Measurements from ENCODE around the gene C14orf39. TPM values are rescaled to one million over a fixed set of nuclear protein-coding genes. Genes with fewer than 3 reads are reported as not detected.

The C14orf39 gene
- total RNA-seq, 1 experiment from 2014 or later, result not detected

DNA sequence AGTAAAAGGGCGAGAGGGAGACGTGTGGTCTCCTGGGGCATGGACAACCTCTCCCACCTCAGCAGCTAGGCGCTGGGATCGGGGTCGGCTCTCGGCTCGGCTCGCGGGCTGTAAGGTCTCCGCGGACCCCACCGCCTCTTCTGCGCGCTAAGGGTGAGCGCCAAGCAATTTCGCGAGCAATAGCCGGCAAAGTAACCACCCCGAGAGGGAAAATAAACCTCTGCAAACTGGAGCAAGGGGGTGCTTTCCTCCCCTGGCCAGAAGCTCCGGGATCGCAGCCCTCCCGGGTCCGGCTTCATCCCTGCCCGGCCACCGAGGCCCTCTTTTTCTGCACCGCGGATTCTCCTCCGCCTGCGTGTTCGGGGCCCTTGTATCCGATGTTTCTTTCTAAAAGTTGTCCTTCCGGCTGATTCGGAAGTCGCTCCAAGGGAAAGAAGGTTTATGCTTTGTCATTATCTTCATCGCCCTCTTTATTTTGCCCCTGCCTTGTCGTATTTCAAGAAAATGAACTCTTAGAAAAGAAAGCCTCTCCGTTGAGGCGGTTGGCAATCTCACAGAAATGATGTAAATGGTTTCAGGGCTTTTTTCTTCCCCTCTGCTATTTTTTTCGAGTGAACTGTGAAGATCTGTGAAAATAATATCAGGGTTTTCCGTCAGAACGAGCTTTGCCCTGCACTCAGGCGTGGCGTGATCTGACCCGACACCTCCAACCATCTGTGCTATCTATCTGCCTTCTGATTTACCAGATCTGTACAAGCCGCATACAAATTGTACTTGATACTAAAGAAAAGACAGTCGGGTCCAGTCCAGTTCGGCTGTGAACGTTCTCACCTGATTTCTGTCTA, 21.3 kb upstream of the C14orf39 start:
- no peaks in the 10 kb centered on the region for H3K9me3 Mint-ChIP-seq (ENCODE audit: unreplicated experiment)
- ChIA-PET POLR2A (no interaction called here), CTCF (no interaction called here)
- TF ChIP-seq CTCF (IDR thresholded peaks at IDR 0.05; ENCODE audit: insufficient read depth in 1 of 2, low read depth in 1 of 2, low read length in 1 of 2, severe bottlenecking in 1 of 2, unreplicated experiment in 1 of 2), result no peak
- no peaks in the 10 kb centered on the region for H3K36me3 Mint-ChIP-seq (ENCODE audit: insufficient read depth, unreplicated experiment)
- no peaks in the 10 kb centered on the region; the same call in 1 of the 2 replicates for H3K27me3 ChIP-seq (replicated peaks; ENCODE audit: control insufficient read depth, insufficient read depth, low read length)
- H3K27me3 Mint-ChIP-seq (ENCODE audit: insufficient read depth, unreplicated experiment), result peaks cover 7% of the 10 kb centered on the region
- H3K27ac Mint-ChIP-seq (ENCODE audit: unreplicated experiment), result no peak overlapping the region
- no TSS peak for BruUV-seq (replicated peaks)
- intact Hi-C loops (cut with micrococcal nuclease; ENCODE audit: unreplicated experiment), result no loop called here
- no peaks in the 10 kb centered on the region for H3K9me3 ChIP-seq
- H3K4me3 ChIP-seq (ENCODE audit: low read depth, low read length), result no peak overlapping the region
- no peaks in the 10 kb centered on the region for H3K36me3 ChIP-seq (ENCODE audit: control insufficient read depth, insufficient read depth, low read length)
- no peak for DNase-seq
- no peaks in the 10 kb centered on the region for H3K4me1 Mint-ChIP-seq (ENCODE audit: low read depth, unreplicated experiment)
- no peaks in the 10 kb centered on the region for H3K4me1 ChIP-seq
- no peak overlapping the region for H3K4me3 Mint-ChIP-seq (ENCODE audit: unreplicated experiment)

- Mint-ChIP-seq H3K4me1 (ENCODE audit: low read depth, unreplicated experiment) (no peaks in the 10 kb centered on the region), H3K27ac (ENCODE audit: unreplicated experiment) (no peak overlapping the region), H3K27me3 (ENCODE audit: insufficient read depth, unreplicated experiment) (peaks cover 7% of the 10 kb centered on the region), H3K9me3 (ENCODE audit: unreplicated experiment) (no peaks in the 10 kb centered on the region), H3K4me3 (ENCODE audit: unreplicated experiment) (no peak overlapping the region), H3K36me3 (ENCODE audit: insufficient read depth, unreplicated experiment) (no peaks in the 10 kb centered on the region)
- Histone ChIP-seq H3K9me3 (no peaks in the 10 kb centered on the region), H3K4me3 (ENCODE audit: low read depth, low read length) (no peak overlapping the region), H3K4me1 (no peaks in the 10 kb centered on the region), H3K36me3 (ENCODE audit: control insufficient read depth, insufficient read depth, low read length) (no peaks in the 10 kb centered on the region), H3K27me3 (replicated peaks; ENCODE audit: control insufficient read depth, insufficient read depth, low read length) (no peaks in the 10 kb centered on the region; the same call in 1 of the 2 replicates)
- CTCF ChIA-PET, result no interaction called here
- POLR2A ChIA-PET, result no interaction called here
- no TSS peak for BruUV-seq (replicated peaks)
- no peak for DNase-seq
- no peak for TF ChIP-seq CTCF (IDR thresholded peaks at IDR 0.05; ENCODE audit: insufficient read depth in 1 of 2, low read depth in 1 of 2, low read length in 1 of 2, severe bottlenecking in 1 of 2, unreplicated experiment in 1 of 2)
- intact Hi-C loops (cut with micrococcal nuclease; ENCODE audit: unreplicated experiment), result no loop called here
Observed at GRCh38 chr14:60506462-60506984, 20.7 kb upstream of the C14orf39 start.

DNA sequence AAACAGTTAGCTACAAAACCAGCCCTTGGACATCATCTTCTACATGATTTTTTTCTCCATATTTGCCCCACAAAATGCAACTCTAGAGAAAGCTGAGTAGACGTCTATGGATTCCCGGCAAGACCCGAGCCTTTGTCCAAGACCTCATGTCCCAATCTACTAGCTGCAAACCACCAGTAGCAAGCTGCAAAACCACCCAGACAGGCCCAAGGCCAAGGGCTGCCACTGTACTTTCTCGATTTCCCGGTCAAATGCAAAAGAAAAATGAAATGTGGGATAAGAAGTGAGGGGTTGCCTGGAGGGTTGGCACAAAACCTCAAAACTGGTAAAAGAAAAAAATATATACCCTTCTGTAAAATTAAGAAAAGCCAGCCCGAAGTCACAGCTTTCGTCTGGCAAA, 20.1 kb upstream of the C14orf39 start:
- no peaks in the 10 kb centered on the region for H3K4me1 ChIP-seq
- CTCF ChIA-PET, result no interaction called here

More for the DNA sequence above, 20.1 kb upstream of the C14orf39 start:
- intact Hi-C loops (cut with micrococcal nuclease; ENCODE audit: unreplicated experiment), result no loop called here
- TF ChIP-seq CTCF (IDR thresholded peaks at IDR 0.05; ENCODE audit: insufficient read depth in 1 of 2, low read depth in 1 of 2, low read length in 1 of 2, severe bottlenecking in 1 of 2, unreplicated experiment in 1 of 2), result no peak
- Histone ChIP-seq H3K4me3 (ENCODE audit: low read depth, low read length) (no peak overlapping the region), H3K9me3 (no peaks in the 10 kb centered on the region), H3K27me3 (replicated peaks; ENCODE audit: control insufficient read depth, insufficient read depth, low read length) (no peaks in the 10 kb centered on the region; the same call in 1 of the 2 replicates), H3K36me3 (ENCODE audit: control insufficient read depth, insufficient read depth, low read length) (no peaks in the 10 kb centered on the region)
- no TSS peak for BruUV-seq (replicated peaks)
- DNase-seq, result no peak
- Mint-ChIP-seq H3K27me3 (ENCODE audit: insufficient read depth, unreplicated experiment) (peaks cover 7% of the 10 kb centered on the region), H3K4me1 (ENCODE audit: low read depth, unreplicated experiment) (no peaks in the 10 kb centered on the region), H3K9me3 (ENCODE audit: unreplicated experiment) (no peaks in the 10 kb centered on the region), H3K36me3 (ENCODE audit: insufficient read depth, unreplicated experiment) (no peaks in the 10 kb centered on the region), H3K27ac (ENCODE audit: unreplicated experiment) (no peak overlapping the region), H3K4me3 (ENCODE audit: unreplicated experiment) (no peak overlapping the region)
- POLR2A ChIA-PET, result no interaction called here
